ENCODE data around the gene CYP8B1. TPM values are rescaled to one million over a fixed set of nuclear protein-coding genes. Genes with fewer than 3 reads are reported as not detected.

The CYP8B1 gene
- polyA plus RNA-seq, 1 experiment, result not detected

GRCh38 chr3:42827023-42827422 lies 48.7 kb downstream of the CYP8B1 start:
- H3K27me3 ChIP-seq (ENCODE audit: control insufficient read depth, insufficient read depth, low read length), result peaks cover 9% of the 10 kb centered on the region
- CTCF ChIA-PET, result no interaction called here
- no peak overlapping the region for H3K27ac ChIP-seq (ENCODE audit: low read depth, low read length)
- H3K4me3 ChIP-seq (ENCODE audit: low read depth, low read length), result no peak overlapping the region
- no peak for DNase-seq (ENCODE audit: low read depth, low spot score)
- TF ChIP-seq, protein P1, sequence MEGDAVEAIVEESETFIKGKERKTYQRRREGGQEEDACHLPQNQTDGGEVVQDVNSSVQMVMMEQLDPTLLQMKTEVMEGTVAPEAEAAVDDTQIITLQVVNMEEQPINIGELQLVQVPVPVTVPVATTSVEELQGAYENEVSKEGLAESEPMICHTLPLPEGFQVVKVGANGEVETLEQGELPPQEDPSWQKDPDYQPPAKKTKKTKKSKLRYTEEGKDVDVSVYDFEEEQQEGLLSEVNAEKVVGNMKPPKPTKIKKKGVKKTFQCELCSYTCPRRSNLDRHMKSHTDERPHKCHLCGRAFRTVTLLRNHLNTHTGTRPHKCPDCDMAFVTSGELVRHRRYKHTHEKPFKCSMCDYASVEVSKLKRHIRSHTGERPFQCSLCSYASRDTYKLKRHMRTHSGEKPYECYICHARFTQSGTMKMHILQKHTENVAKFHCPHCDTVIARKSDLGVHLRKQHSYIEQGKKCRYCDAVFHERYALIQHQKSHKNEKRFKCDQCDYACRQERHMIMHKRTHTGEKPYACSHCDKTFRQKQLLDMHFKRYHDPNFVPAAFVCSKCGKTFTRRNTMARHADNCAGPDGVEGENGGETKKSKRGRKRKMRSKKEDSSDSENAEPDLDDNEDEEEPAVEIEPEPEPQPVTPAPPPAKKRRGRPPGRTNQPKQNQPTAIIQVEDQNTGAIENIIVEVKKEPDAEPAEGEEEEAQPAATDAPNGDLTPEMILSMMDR (IDR thresholded peaks at IDR 0.05; ENCODE audit: low read depth, low read length), result no peak
- POLR2A ChIA-PET, result no interaction called here
- H3K9me3 ChIP-seq (ENCODE audit: control insufficient read depth, insufficient read depth, low read length), result no peaks in the 10 kb centered on the region

DNA sequence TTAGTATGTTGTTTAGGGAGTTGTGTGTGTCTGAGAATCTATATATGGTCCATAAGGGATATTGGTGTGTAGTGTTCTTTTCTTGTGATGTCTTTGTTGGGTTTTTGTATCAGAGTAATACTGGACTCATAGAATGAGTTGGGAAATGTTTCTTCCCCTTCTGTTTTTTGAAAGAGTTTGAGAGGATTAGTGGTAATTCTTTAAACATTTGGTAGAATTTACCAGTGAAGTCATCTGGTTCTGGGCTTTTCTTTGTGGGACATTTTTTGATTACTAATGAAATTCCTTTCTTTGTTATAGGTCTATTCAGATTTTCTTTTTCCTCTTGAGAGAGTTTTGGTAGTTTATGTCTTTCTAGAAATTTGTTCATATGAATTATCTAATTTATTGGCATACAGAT lies 49.5 kb downstream of the CYP8B1 start:
- Histone ChIP-seq H3K27ac (ENCODE audit: low read depth, low read length) (no peak overlapping the region), H3K27me3 (ENCODE audit: control insufficient read depth, insufficient read depth, low read length) (peaks cover 9% of the 10 kb centered on the region), H3K9me3 (ENCODE audit: control insufficient read depth, insufficient read depth, low read length) (no peaks in the 10 kb centered on the region), H3K4me3 (ENCODE audit: low read depth, low read length) (no peak overlapping the region)
- ChIA-PET POLR2A (interaction anchor here (0.8 kb wide), 1 partner anchor 235 kb away, joined by 4 read pairs; the partner anchor contains the start of gene SS18L2), CTCF (interaction anchor here (0.6 to 0.7 kb wide), 2 partner anchors 174 to 747 kb away, joined by 5 to 6 read pairs; no protein-coding TSS in a partner anchor)
- no peak for DNase-seq (ENCODE audit: low read depth, low spot score)
- TF ChIP-seq, protein P1 (IDR thresholded peaks at IDR 0.05; ENCODE audit: low read depth, low read length), result no peak

- ChIA-PET CTCF (no interaction called here), POLR2A (no interaction called here)
- DNase-seq (ENCODE audit: low read depth, low spot score), result no peak
- Histone ChIP-seq H3K9me3 (ENCODE audit: control insufficient read depth, insufficient read depth, low read length) (no peaks in the 10 kb centered on the region), H3K4me3 (ENCODE audit: low read depth, low read length) (no peak overlapping the region), H3K27ac (ENCODE audit: low read depth, low read length) (no peak overlapping the region), H3K27me3 (ENCODE audit: control insufficient read depth, insufficient read depth, low read length) (peaks cover 6% of the 10 kb centered on the region)
- TF ChIP-seq, protein P1 (IDR thresholded peaks at IDR 0.05; ENCODE audit: low read depth, low read length), result no peak
Measured at GRCh38 chr3:42823351-42823750, 52.3 kb downstream of the CYP8B1 start.

DNA sequence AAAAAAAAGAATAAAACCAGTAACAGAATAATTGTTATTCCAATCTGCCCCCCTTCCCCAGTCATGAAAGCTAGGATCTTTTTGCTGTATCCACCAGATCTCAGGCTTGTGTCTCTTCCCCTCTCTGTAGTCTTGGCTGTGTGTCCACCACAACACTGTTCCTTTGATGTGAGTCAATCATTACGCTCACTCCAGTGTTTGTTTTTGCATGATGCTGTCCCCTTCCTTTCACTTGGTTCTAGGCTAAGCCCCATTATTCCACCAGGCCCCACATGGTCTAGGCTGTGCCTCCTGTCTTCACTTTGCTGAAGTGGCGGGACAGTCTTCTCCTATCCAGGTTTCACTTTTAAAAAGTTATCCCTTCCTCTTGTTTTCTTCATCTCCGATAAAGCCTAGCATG lies 52.9 kb downstream of the CYP8B1 start:
- no peak overlapping the region for H3K4me3 ChIP-seq (ENCODE audit: low read depth, low read length)
- TF ChIP-seq, protein P1 (IDR thresholded peaks at IDR 0.05; ENCODE audit: low read depth, low read length), result no peak
- ChIA-PET POLR2A (no interaction called here), CTCF (no interaction called here)
- H3K9me3 ChIP-seq (ENCODE audit: control insufficient read depth, insufficient read depth, low read length), result no peaks in the 10 kb centered on the region
- H3K27me3 ChIP-seq (ENCODE audit: control insufficient read depth, insufficient read depth, low read length), result peaks cover 8% of the 10 kb centered on the region
- H3K27ac ChIP-seq (ENCODE audit: low read depth, low read length), result no peak overlapping the region
- DNase-seq (ENCODE audit: low read depth, low spot score), result no peak

Other genes with a start within 250 kb of the CYP8B1 start
- 7.8 and 11.8 TPM in 2 replicates for gene ZBTB47, start 222.2 kb downstream of the CYP8B1 start, polyA plus RNA-seq (2011; rRNA removed)
- not detected in 2 replicates for gene KLHL40, start 190.3 kb downstream of the CYP8B1 start, polyA plus RNA-seq (2011; rRNA removed)
- gene HHATL, start 173.1 kb downstream of the CYP8B1 start, polyA plus RNA-seq (2011; rRNA removed), result not detected in 2 replicates
- gene CCDC13, start 102.6 kb downstream of the CYP8B1 start, polyA plus RNA-seq (2011; rRNA removed), result 0.20 TPM in 1 of 2 replicates, not detected in the other
- gene HIGD1A, start 71.4 kb downstream of the CYP8B1 start, polyA plus RNA-seq (2011; rRNA removed), result 158 and 225 TPM in 2 replicates
- 0.04 TPM in 1 of 2 replicates, not detected in the other for gene ACKR2, start 66.4 kb downstream of the CYP8B1 start, polyA plus RNA-seq (2011; rRNA removed)
- 1.3 TPM in 2 replicates for gene ZNF662, start 30.3 kb upstream of the CYP8B1 start, polyA plus RNA-seq (2011; rRNA removed)
- gene GASK1A, start 103.4 kb upstream of the CYP8B1 start, polyA plus RNA-seq (2011; rRNA removed), result 0.43 and 0.46 TPM in 2 replicates
- gene POMGNT2, start 230.2 kb upstream of the CYP8B1 start, polyA plus RNA-seq (2011; rRNA removed), result 9.3 and 10.8 TPM in 2 replicates

Data from AG04450 (cell line).